GM21528 (cell line): ENCODE measurements around the gene ROR1.

Experiments
- ATAC-seq: cut with Tn5 transposase; IDR thresholded peaks from one replicate; pipeline ENCODE4 v1.9.1; 2021; ENCODE audit warnings: mild to moderate bottlenecking, moderate library complexity; ENCODE audit not compliant: unreplicated experiment, low FRiP score

ROR1 gene

DNA sequence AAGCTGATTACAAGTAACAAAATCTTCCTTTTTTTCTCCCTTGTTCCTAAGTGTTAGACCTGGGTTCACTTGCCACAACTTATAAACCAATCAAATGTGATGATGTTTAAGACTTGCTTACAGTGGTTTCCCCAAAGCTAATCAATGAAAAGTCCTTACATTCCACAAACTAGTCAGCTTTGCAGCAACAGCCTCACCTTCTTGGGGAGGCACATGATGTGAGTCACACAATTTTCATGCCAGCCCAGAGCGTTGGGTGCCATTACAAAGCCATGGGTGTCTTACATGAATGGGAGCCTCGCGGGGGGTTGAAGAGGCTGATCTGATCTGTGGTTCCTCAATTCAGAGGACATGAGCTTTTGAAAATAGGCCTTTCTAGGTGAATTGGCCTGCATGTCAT is 338.0 kb downstream of the ROR1 start:
- no peak for ATAC-seq

DNA sequence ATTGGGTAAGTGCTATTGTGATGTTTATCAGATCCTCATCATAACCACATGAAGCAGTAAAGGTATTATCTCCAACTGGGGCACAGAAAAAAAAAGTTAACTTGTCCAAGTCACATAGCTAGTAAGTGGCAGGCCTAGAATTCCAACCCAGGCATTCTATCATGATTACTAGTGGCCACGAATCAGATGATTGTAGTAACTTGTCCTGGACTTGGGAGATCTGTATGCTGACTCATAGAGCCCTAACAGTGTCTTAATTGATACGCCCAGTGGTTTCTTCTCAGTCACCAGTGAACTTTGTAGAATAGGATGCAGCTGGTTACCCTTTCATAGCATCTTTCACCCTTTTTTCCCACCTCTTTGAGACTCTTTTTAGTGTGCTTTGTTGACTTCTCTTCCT is 338.5 kb downstream of the ROR1 start:
- no peak for ATAC-seq

DNA sequence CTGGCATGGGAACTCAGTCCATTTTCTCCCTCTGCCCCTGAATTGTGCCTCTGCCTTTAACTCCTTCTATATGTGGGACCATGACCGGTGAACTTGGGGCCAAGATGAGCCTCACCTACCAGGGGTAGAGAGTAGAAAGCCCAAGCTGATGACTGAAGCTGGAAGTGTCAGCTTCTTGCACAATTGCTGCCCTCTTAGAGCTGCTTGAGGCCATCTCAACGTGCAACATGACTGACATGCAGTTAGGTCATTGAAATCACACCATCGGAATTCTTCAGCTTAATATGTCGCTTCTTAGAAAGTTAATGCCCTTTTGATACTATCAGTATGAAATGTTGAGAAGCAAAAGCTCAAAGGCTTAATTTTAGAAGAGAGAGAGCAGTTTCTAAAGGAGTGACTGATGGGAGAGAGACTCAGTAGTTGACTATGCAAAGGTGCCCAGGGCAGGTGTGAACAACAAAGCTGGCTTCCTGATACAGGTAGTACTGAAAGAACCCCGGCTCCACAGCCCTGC is 340.3 kb downstream of the ROR1 start:
- ATAC-seq = no peak

DNA sequence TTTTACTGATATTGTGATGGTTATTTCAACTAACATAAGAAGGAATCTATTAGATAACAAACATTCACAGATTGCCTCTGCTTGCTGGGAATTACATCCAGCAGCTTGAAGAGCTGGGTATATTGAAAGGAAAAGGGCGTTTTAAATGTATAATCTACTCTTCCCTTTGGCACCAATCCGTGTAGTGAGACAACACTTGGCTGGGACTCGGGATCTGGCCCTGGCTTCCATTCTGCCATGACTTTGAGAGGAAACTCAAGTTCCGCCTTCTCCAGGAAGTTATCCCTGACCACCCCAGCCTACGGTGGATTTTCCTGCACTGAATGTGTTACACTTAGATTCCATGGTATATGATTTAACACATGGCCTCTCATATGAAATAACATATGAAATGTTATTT is 342.7 kb downstream of the ROR1 start:
- no peak for ATAC-seq

DNA sequence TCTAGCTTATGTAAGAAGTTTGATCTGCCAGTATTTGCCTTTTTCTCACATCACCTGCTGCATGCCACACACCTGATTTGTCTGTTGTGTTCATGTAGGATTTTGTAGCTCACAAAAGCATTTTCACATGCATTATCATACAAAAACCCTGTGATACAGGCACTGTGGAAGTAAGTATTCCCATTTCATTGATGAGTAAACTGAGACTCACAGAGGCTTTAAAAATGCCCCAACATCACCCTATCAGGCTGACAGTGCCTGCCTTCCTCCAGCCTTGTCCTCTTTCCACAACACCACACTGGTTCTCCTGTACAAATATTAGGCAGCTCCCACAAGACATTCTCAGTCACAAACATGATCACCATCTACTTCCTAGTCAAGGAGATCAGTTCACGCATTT is 343.7 kb downstream of the ROR1 start:
- ATAC-seq = no peak

DNA sequence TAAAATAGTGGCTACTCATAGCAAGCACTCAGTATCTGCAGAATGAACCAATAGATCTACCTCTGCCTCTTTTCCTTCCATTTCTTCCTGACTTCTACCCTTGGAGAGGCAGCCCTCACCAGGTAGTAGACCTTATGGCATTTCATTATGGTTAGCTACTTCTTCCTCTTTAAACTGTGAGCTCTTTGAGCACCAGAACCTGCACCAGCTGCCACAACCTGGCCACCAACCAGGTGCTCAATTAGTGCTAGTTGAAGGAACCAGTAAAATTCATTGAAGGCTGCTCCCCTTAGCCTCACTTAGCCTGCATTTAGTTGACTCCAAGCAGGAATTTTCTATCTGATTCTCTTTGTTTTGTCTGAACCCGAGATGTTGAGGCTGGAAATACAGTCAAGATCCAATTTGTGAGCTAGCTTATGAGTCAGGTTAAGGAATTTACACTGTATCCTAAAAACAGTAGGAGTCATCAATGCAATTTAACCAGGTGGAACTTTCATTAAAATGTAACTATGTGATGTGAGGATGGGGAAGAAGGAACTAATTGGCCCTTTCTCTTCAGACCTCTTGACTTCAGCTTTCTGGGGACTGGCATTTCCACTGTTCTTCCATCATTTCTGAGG is 348.1 kb downstream of the ROR1 start:
- no peak for ATAC-seq

DNA sequence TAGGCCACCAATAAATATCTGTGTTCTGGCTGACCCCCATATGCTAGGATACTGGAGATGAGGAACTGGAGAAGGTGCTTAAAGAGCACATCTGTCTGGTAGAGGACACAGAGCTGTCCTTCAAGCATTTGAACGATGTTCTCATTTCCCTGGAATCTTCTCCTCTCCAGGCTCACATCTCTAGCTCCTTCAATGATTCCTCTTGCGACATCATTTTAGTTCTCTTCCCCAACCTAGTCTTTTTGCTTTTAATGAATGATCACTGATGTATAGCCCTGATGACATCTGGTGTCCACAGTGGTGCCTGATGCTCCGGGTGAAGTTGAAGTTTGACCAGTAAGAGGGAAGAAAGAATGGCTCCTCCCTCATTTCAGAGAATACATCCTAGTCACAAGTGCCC is 348.8 kb downstream of the ROR1 start:
- ATAC-seq = no peak

DNA sequence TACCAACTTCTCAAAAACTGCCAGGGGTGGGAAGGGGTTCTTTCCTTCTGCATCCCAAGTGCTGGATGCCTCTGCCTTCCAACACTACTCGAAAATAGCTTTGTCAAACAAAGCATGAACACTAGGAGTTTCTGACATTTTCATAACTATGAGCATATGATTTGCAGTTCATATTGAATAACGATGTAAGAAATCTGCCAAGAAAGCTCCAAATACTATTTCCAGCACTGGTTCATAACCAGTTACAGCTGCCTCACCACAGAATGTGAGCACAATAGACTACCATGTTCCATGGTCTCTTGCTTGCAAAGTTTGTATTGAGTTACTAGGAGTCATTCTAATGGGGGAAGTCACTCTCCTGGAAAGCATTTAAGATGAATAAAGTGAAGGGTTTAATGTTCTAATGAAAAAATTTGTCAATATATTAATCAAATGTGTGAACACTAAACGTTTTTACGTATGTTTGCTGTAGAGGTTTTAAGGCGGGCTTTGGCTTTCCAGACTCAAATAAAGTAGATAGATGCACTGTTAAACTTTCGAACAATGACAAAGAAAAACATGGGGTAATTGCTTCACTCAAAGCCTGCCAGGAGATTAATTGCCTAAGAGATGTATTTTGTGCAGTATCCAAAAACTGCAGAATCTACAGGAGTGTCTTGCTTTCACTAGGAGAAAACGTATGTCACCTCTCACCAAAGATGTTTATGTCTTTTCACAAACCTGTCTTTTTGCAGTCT is 351.1 kb downstream of the ROR1 start:
- ATAC-seq = no peak

DNA sequence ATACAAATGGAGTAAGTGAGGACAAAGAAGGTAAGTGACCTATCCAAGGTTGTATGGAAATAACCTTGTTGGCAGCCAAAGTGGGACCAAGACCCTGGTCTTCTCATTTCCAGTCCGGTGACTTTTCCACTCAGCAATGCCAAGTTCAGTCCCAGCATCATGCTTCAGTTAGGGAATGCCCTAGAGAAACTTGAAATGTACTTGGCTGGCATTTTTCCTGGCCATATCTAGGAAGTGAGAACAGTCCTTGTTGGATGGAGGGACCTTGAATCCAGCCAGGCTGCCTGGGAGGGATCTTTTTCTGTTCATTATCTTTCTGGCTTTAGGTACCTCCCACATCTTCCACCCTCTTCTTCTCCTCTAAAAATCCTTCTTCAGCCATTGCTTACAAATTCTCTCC is 352.8 kb downstream of the ROR1 start:
- ATAC-seq = no peak

DNA sequence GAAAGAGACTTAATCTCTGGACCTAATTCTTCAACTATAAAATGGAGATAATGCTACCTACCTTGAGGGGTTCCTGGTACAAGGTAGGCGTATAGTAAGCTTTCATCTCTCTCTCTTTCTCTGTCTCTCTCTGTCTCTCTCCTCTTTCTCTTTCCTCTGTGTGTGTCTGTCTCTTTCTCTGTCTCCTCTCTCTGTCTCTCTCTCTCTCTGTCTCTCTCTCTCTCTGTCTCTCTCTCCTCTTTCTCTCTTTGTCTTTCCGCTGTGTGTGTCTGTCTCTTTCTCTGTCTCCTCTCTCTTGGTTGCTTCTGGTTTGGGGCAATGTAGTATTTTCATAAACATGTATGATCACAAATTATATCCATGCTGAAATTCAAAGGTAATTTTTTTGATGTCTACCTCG is 353.5 kb downstream of the ROR1 start:
- no peak for ATAC-seq

DNA sequence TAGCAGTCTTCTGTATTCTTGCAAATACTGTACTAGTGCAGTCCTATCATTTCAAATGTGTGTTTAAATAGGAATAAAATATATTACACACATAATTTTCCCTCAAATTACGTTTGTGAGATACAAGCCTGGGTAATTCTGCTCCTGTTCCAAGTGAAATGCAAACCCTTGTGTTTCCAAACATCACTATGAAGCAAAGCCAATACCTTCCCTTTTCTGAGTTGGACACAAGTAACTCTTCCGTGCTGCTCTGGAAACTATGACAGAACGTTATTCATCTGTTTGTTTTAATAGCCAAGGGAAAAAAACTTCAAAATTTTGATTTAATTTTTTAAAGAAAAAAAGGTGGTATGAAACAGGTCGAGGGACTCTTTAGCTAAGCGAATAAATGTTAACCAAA is 355.9 kb downstream of the ROR1 start:
- no peak for ATAC-seq

DNA sequence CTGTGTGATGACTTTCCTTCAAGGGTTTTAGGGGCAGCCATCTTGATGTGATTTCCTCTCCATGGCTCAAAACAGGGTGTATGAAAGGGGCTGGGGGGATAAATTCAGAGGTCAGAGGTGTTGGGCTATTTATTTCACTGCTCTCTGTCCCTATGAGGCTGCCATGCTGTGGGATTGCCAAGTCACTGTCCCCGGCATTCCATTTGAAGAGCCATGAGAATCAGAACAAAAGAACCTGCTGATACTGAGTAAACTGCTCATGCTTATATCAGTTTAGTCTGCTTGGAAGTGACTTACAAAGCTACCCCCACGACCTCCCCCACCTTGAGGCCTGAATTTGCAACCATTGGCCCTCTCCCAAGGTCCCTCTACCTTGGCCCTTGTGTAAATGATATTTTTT is 357.3 kb downstream of the ROR1 start:
- ATAC-seq = no peak

DNA sequence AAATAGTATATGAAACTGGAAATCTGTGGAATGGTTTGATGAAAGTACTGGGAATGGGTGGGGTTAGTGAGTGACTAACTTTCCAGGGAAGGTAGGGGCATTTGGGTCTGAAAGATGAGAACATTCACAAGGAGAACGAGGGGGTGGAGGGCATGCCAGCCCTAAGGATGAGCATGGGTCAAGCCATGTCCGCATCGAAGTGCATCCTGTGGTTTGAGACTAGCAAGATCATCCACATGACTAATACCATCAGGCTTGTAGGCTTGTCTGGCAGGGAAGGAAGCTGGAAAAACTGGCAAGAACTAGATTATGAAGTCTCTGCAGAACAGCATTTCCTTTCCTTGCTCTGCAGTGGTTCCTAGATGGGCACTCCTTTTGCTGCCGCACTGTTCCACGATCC is 359.2 kb downstream of the ROR1 start:
- no peak for ATAC-seq

DNA sequence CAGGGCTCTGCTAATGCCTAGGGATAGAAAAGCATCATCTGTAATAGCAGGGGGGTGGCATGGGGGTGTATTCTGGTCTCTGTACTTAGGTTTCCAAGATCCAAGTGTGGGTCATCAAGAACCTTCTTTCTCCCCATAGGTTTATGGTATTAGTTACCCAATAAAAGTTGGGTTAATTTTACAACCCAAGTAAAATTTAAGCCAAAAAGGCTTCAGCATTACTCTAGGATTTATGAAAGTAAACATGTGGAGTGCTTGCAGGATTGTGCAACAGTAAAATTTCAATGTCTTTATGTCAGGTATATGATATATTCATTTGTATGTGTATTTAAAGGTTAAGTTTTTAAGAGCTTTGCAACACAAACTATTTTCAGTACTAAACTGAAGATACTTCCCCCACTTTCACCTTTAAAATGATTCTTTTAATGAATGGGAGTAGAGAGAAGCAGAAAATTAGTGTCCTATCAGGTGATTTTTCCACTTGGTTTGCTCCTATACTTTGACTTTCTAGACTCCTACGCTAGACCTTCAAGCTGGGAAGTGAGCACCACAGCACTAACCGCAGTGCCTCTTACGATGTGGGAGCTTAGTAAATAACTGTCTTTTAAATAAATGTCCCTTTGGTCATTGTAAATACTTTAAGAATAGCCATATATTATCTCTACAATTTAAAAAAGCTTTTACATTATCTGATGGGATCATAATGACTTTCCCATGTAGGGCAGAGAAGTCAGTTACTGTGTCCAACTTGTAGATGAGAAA is 361.8 kb downstream of the ROR1 start:
- ATAC-seq = no peak

DNA sequence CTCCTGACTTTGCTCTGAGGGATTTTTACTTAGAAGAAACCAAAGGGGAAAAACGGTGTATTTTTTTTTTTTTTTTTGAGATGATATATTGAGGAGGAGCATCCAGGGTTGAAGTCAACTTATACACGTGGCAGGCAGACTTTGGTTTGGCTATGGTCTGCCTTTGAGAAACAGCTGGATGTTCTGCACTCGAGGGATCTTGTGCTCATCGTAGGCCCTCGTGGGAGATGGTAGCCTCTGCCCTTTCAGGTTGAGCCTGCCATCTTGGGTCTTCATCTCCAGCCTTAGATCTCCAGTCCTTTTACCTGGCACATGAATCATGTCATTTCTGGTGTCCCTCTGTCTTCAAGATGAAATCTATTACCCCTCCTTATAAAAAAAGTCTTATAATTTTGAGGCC is 362.5 kb downstream of the ROR1 start:
- ATAC-seq = no peak

DNA sequence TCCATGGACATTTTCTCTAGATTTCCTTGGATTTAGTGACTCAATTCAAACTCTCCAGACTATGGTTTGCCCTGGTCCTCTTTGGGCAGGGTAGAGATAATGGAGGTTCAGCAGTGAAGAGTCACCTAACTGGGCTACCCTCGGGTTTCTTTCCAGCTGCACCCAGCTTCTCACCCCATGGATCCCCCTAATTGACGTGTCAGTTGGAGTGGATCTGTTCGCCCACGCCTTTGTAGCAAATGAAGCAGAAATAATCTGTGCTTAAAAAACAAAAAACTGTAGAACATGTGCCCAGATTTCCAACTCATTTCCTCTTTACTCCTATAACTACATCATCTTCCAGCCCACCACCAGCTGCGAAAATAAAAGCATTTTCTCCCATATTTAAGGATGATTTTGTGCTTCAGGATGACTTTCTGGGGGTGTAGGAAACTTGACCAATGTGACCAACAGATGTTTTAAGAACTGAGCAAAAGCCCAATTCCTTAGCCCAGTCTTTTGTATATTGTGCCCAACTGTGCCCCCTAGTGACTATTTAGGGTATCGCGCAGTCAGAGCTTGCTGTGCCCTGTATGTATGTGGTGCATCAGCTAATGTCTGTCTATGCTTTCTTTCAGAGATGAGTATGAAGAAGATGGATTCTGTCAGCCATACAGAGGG is 363.1 kb downstream of the ROR1 start:
- no peak for ATAC-seq

DNA sequence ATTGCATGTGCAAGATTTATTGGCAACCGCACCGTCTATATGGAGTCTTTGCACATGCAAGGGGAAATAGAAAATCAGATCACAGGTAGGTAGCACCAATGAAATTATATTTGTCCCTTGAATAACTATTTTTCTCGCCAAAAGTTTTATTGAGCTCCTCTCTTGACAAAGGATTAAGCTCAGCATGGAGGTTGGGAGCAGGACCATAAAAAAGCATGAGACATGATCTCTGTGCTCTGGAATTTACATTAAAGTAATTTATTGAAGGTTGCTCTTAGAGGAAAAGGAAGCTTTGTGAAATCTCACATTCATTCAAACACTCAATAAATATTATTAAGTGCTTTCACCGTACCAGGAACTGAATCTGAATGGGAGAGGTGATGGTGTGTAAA is 363.6 kb downstream of the ROR1 start:
- no peak for ATAC-seq

DNA sequence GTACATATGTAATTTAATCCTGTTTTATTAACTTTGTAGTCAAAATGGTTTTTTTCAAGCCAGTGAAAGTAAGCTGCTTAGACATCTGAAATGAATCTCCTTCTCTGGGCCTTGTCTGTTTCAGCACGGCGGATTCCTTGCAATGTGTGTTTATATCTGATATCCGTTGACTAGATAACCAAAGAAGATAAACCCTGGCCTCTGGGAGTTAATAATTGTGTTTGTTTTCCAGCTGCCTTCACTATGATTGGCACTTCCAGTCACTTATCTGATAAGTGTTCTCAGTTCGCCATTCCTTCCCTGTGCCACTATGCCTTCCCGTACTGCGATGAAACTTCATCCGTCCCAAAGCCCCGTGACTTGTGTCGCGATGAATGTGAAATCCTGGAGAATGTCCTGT is 366.1 kb downstream of the ROR1 start:
- ATAC-seq = no peak

DNA sequence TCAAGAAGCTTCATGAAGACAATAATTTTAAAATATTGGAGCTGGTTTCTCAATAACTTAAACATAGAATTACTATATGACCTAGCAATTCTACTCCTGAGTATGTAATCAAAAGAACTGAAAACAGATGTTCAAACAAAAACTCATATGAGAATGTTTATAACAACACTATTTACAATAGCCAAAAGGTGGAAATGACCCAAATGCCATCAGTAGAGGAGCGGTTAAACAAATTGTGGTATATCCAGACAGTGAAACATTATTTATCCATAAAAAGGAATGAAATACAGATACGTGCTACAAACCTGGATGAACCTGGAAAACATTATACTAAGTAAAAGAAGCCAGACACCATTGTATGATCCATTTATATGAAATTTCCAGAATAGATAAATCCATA is 366.8 kb downstream of the ROR1 start:
- no peak for ATAC-seq

DNA sequence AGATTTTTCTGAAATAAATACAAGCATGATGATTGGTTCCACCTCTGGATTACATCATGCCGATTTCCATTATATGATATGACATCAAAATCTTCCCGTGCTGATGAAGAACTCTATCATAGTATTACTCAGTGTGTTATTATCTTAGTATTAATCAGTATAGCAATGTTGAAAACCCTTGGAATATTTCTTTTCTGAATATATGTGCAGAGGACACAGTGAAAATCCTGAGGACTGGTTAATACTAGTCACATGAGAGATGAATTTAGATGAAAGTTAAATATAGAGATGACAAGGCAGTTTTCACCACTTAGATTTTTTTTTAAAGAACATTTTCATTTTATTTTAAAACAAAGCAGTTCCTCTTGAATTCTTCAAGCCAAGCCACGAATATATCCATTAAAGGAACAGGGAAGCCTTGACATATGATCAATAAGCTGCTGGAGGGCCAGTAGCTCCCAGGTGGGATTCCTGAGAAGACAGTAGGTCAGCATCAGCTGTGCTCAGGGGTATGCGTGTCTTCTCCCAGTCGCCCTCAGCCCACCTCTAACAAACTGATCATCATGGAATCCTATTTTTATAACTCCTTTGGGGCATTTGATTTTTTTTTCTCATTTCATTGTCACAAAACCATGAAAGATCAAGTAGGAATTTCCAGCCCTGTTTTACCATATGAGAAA is 373.4 kb downstream of the ROR1 start:
- no peak for ATAC-seq

DNA sequence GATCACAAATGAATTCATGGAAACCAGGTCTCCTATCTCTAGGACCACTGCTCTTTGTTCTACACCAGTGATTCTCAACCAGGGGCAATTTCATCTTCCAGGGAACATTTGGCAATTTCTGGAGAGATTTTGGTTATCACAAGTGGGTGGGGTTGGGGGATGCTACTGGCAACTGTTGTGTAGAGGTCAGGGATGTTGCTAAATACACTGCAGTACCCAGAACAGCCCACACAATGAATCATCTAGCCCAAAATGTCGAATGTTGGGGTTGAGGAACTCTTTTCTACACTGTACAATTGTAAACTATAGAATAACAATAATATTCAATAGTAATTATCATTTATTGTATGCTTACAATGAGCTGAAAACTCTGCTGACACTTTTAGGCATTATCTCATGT is 373.9 kb downstream of the ROR1 start:
- no peak for ATAC-seq
